ENCODE results near the gene MARCHF6. TPM values are rescaled to one million over a fixed set of nuclear protein-coding genes. Genes with fewer than 3 reads are reported as not detected.
"Not testable (repeated sequence)": the region's sequence is repeated elsewhere in the genome, so short reads cannot be mapped to it uniquely, and the experiment has no call there.

The MARCHF6 gene
- total and polyA plus RNA-seq, 9 of the 15 experiments (the other 6 are each of a cell fraction or from before 2014, with no cell fraction given), result 74.1 to 456 (median 116) TPM

DNA sequence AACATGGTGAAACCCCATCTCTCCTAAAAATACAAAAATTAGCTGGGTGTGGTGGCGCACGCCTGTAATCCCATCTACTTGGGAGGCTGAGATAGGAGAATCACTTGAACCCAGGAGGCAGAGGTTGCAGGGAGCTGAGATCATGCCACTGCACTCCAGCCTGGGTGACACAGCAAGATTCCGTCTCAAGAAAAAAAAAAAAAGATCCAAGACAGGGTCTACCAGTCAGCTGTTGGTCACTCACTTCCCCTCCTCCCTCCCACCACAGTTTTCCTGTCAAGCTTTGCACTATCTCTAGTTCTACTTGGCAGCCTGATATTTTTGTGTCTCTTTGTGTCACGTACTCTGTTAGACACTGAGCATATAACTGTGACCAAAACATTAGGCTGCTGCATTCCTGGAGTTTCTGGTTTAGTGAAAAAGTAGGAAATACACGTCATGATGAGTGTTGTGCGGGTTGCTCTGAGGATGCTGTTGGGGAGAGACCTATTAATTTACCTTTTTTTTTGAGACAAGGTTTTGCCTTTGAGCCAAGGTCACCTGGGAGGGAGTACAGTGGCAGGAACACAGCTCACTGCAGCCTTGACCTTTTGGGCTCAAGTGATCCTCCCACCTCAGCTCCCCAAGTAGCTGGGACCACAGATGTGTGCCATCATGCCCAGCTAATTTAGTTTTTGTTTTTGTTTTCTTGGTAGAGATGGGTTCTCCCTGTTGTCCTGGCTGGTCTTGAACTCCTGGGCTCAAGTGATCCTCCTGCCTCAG, 39.3 kb downstream of the MARCHF6 start:
- H4K20me1 ChIP-seq (replicated peaks; ENCODE audit: control insufficient read depth, insufficient read depth, low read length); H3K9ac ChIP-seq (ENCODE audit: insufficient read depth in 1 of 2, low read depth in 2 of 2, low read length in 2 of 2); H2AFZ ChIP-seq (ENCODE audit: low read depth, low read length); BruUV-seq (replicated peaks); H3K9me3 ChIP-seq (replicated peaks; ENCODE audit: control insufficient read depth, insufficient read depth, low read depth, low read length); FAIRE-seq; H3K9me1 ChIP-seq (ENCODE audit: control insufficient read depth, insufficient read depth, low read length); in situ Hi-C loops (cut with MboI); H3K4me2 ChIP-seq (ENCODE audit: insufficient read depth, low read length); CTCF ChIA-PET (ENCODE audit: low intra/inter-chr PET ratio); H3K27me3 ChIP-seq (ENCODE audit: control insufficient read depth in 2 of 2, insufficient read depth in 2 of 2, low read length in 2 of 2); H3K4me3 ChIP-seq; H3K4me1 ChIP-seq (replicated peaks in 1 of 2; ENCODE audit: control insufficient read depth in 2 of 2, insufficient read depth in 2 of 2, low read length in 2 of 2); intact Hi-C loops (cut with micrococcal nuclease): not testable (repeated sequence)
- peak; percentile 46 for ATAC-seq
- H3K27ac ChIP-seq (ENCODE audit: extremely low read depth, low read depth, low read length), result 0 out of 3 replicates have a peak overlapping the region, but pooled peaks have one; percentile 10
- POLR2A ChIA-PET, result interaction anchor here (1.1 to 1.4 kb wide), 2 partner anchors 16 to 17 kb away, joined by 3 read pairs; no protein-coding TSS in a partner anchor
- H3K79me2 ChIP-seq (ENCODE audit: control insufficient read depth, insufficient read depth, low read length), result peaks cover 31% of the 10 kb centered on the region; the same call in 1 of the 3 replicates
- TF ChIP-seq TRIM24 (IDR thresholded peaks at IDR 0.05), result peak; percentile 47 to 60; a peak in 3 of 4 replicates
- TF ChIP-seq C11orf30 (IDR thresholded peaks at IDR 0.05; ENCODE audit: low read depth), result peak; percentile 40; the same call in 1 of the 2 replicates
- TF ChIP-seq TCF3 (CRISPR knock-in tag; IDR thresholded peaks at IDR 0.05), result peak; percentile 7; the same call in 1 of the 2 replicates
- peak; percentile 50; the same call in 1 of the 2 replicates for TF ChIP-seq HDAC2 (IDR thresholded peaks at IDR 0.05)
- TF ChIP-seq TRIM28 (IDR thresholded peaks at IDR 0.05), result 0 out of 2 replicates have a peak, but pooled peaks have one; percentile 44
- TF ChIP-seq CBFA2T3 (IDR thresholded peaks at IDR 0.05), result peak; percentile 66
- TF ChIP-seq KDM1A (IDR thresholded peaks at IDR 0.05), result peak; percentile 56 to 79; a peak in 3 of 4 replicates
- TF ChIP-seq ZNF384 (IDR thresholded peaks at IDR 0.05; ENCODE audit: low read depth, low read length), result peak; percentile 76
- 0 out of 4 replicates have a peak, but pooled peaks of 1 of the 2 experiments have one; percentile 51 for TF ChIP-seq HDAC1 (IDR thresholded peaks at IDR 0.05)
- peak; percentile 25; the same call in 1 of the 2 replicates for TF ChIP-seq TAL1 (IDR thresholded peaks at IDR 0.05)
- peak; percentile 83 for TF ChIP-seq BCOR (IDR thresholded peaks at IDR 0.05)
- TF ChIP-seq, protein P1, sequence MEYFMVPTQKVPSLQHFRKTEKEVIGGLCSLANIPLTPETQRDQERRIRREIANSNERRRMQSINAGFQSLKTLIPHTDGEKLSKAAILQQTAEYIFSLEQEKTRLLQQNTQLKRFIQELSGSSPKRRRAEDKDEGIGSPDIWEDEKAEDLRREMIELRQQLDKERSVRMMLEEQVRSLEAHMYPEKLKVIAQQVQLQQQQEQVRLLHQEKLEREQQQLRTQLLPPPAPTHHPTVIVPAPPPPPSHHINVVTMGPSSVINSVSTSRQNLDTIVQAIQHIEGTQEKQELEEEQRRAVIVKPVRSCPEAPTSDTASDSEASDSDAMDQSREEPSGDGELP (CRISPR knock-in tag; IDR thresholded peaks at IDR 0.05; ENCODE audit: borderline replicate concordance), result peak; percentile 62; the same call in 1 of the 2 replicates
- TF ChIP-seq CBFA2T2 (conservative IDR thresholded peaks at IDR 0.05), result peak; percentile 34
- TF ChIP-seq ARID1B (IDR thresholded peaks at IDR 0.05), result peak; percentile 43; the same call in 1 of the 2 replicates
- peak; percentile 58 for TF ChIP-seq DACH1 (IDR thresholded peaks at IDR 0.05; ENCODE audit: partially characterized antibody)
- peak; percentile 65 for TF ChIP-seq ZNF316 (IDR thresholded peaks at IDR 0.05)
- peak; percentile 39; the same call in 1 of the 2 replicates for TF ChIP-seq NFE2 (IDR thresholded peaks at IDR 0.05; ENCODE audit: low read depth)
- 0 out of 2 replicates have a peak, but pooled peaks have one; percentile 37 for TF ChIP-seq SMARCA5 (IDR thresholded peaks at IDR 0.05)
- DNase-seq (ENCODE audit: extremely low read depth in 1 of 4, low spot score in 3 of 4), result peak in 1 of 4 experiments; percentile 38
- peaks cover 97% of the 10 kb centered on the region for H3K36me3 ChIP-seq (ENCODE audit: control insufficient read depth, insufficient read depth, low read length)
- 76% methylated on average over 6 of the region's 6 CpGs for WGBS (ENCODE audit: insufficient coverage, low coverage, missing lambda C conversion rate)
